ELR (cell line): ENCODE data around the gene TMEM11.
"Not testable (repeated sequence)": the region's sequence is repeated elsewhere in the genome, so short reads cannot be mapped to it uniquely, and the experiment has no call there.

Source experiments
- DNase-seq: peaks from one replicate; pipeline ENCODE4 v3.0.0-alpha.2; 2015; ENCODE audit warnings: low read depth

The TMEM11 gene

DNA sequence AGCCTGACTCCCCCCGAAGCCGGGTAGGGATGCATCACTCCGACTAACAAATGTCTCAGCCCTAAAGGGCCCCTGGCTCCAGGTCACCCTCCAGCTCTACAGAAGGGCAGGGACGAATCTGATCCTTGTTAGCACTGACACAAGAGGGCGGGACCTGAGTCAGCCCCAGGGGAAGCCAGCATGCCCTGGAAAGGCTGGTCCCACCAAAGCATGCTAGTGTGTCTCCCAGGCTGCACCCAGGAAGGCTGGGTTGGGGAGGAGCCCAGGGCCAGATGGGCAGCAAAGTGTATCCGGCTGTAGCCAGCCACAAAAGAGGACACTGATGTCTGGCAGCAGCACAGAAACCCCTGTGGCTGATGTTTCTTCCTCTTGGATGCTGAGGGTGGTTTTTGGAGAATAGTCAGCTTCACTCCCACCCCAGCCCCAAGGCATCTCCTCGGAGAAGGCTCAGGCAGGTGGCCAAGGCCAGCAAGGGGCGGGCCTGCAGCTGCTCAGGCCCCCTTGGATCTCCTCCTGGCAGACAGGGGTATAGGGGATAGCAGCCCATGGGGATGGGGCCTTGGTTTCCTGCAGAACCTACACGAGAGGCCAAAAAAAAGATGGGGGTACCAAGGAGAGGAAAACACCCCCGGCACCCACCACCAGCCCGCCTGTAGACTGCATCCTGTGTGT, 28.2 kb upstream of the TMEM11 start:
- DNase-seq = peak; percentile 44

DNA sequence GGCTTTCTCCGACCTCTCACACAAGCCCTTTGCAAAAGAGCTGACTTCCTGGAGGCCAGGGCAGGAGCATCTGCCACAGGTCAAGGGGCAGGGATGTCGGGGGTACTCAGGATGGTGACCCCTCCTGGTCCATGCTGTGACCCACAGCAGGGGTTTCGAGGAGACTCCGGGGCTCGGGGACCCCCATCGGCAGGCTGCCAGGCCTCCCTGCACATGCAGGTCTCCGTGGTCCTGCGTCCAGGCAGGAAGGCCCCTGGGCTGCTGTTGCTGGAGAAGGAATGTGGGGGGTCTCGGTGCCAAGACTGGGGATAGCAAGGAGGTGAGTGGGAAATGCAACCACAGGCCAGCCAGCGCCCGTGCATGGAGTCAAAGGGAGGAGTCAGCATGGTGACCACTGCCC, 27.6 kb upstream of the TMEM11 start:
- DNase-seq = no peak

DNA sequence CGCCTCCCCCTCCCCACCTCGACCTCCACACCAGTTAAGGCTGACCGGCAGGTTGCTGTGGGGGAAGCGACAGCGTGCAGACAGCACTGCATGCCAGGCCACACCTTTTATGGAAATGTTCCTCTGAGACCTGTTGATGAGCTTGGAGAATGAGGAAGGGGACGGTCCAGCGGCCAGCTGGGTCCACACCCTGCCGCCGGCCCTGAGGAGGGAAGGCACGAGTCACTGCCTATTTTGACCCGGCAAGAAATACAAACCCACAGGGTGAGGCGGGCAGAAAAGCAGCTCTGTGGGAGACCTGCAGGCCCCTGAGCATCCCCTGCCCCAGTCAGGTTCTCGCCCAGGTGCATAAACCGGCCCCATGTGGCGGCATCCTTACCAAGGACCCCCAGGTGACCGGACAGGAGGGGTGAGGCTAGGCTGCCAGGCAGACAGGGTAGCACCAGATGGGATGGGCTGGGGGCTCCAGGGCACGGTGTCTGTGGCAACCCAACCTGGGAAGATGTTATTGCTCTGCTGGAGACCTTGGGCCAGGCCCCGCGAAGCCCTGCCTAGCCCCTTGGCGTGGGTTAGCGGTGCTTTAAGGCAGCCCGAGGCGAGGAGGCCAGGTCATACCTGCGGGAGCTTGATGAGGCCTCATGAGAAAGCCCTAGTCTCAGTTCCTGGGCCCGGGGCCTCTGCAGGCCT, 26.6 kb upstream of the TMEM11 start:
- DNase-seq = no peak

DNA sequence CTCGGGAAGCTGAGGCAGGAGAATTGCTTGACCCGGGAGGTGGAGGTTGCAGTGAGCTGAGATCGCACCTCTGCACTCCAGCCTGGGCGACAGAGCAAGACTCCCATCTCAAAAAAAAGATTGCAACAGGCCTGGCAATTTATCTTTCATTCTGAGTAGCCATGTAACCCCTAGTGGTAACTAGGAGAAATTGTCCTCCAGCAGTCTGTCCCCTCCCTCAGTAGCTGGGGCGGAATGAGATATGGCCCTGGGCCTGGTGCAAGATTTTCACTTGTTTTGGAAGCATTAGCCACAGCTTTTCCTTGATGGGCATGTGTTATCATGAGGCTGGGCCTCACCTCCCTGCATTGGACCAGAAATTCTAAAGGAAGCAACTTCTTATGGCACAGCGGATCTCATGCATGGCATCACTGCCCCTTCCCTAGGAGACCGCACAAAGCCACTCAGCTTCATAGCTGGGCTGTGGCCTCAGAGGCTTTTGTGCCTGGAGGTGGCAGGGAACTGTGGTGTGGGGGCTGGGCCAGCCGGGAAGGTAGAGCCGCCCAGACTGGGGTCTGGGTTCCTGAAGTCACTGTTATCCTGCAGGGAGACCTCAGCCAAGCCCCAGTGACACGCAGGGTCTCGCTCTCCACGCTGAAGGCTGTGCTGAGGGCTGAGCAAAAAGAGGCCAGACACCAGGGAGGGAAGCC, 25.9 kb upstream of the TMEM11 start:
- peak; percentile 59 for DNase-seq

DNA sequence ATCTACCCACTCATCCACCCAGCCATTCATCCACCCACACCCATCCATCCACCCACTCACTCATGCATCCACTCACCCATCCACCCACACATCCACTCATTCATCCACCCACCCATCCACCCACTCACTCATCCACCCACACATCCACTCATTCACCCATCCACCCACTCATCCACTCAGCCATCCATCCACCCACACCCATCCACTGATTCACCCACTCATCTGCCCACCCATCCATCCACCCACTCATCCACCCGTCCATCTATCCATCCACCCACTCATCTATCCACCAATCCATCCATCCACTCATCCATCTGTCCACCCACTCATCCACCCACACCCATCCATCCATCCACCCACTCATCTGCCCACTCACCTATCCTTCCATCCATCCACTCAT, 22.0 kb upstream of the TMEM11 start:
- no peak for DNase-seq

DNA sequence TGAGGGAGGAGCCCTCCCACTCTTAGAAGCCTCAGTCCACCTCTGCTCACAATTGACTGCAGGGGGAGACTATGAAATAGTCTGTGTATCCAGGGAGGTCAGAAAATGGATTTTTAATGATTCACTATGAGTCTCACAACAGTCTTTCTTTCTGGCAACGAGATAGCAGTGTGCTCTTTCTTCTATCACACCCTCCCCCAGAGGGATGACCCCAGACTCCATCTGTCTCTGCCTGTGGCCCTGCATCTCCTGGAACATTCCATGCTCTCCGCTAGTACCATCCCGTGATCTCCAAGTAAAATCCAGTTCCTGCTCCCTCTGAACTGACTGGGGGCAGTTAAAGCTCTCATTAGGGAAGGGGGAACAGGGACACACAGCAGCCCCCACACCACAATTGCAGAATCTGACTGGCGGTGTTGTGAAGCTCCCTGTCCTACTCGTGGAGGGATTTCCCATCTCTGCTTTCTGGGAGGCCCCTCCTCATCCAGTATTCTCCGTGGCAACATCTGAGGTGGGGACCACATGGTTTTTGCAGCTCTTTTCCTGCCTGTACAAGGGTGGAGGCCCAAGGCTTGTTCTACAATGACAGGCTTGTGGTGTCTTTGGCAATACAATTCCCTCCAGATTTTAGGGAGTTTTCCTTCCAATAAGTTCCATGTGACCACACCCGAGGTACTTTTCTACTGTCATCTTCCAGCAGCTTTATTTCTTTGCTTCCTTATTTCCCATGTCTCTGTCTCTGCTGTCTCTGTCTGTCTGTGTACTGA, 19.8 kb upstream of the TMEM11 start:
- DNase-seq = peak; percentile 39

DNA sequence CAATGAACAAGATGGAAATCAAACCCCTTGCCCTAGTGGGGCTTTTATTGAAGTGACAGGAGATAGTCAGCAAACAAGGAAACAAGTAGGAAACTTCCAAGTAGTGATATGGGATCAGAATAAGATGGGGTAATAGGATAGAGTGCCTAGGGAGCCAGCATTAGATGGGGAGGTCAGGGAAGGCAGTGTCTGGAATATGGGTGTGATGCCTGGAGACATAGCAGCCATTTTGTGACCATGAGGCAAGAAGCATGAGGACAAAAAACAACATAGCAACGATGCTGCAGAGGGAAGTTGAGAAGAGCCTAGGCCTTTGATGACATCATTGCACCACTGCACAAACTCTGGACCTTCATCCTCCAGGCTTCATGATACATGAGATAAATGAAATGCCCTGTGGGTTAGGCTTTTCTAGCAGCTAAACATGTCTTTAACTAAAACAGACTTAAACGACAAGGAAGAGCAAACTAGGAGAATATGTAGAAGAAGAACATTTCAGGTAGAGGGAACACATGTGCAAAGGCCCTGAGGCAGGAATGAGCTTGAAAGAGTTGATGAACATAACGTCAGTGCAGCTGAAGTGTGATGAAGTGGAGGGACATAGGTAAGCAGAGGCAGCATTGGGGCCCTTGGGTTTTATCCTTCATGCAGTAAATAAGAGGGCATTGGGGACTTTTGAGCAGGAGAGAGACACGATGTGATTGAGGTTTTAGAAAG, 18.2 kb upstream of the TMEM11 start:
- no peak for DNase-seq

DNA sequence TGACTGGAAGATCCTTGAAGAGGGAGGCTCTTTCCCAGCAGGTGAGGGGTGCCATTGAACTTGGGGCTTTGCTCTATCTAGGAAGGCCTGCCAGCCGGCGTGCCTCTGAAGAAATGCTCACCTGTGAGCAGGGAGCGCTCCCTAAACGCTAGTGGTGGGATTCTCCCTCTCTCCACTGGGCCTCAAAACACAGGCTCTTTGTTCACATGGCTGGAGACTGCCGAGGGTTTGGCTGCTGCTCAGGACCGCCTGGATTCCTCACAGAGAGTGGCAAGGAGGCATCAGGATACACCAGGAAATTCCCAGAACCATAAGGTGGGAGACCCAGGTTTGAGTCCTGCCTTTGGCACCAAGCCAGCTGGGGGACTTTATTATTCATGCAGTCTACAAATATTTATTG, 17.6 kb upstream of the TMEM11 start:
- DNase-seq = no peak

DNA sequence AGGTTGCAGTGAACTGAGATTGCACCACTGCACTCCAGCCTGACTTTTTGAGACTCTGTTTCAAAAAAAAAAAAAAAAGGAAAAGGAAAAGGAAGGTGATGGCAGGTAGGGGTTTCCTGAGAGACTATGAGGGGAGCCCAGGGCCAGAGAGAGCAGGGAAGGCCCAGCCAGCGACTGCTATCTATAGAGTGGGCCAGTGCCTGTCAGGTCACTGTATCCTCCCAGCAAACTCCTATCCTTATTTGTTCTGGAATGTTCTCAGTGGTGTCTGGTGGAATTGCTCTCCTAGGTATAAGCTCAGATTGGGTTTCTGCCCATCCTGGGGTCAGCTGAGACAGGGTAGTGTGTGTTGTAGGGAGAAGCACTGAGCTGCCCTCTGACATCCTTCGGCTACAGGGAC, 14.9 kb upstream of the TMEM11 start:
- DNase-seq = no peak

DNA sequence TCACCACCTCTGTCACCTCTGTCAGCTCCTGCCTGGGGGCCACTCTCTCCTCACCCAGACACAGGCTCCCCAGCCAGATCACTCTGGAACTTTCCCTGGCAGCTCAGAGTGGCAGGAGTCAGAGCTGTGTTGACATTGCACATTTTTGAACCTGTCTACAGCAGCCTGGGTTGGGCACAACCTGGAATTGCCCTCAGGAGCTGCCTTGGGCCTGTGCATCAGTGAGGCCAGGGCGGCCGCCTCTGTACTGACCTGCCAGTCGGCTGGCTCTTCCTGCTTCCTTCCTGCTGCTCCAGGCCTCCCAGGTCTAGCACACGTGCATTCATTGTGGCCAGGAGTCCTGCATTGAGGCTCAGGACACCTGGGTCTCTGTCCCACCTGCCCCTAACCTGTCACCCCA, 14.2 kb upstream of the TMEM11 start:
- no peak for DNase-seq

DNA sequence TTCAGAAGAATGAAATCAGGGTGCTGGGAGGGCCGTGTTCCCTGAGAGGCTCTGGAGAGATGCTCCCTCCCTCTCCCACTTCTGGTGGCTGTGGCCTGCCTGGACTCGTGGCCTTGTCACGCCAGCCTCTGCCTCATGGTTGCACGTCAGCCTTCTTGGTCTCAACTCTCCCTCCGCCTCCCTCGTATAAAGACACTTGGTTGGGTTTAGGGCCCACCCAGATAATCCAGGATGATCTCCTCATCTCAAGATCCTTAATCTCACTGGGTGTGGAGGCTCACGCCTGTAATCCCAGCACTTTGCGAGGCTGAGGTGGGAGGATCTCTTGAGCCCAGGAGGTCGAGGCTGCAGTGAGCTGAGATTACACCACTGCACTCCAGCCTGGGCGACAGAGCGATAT, 13.3 kb upstream of the TMEM11 start:
- not testable (repeated sequence) for DNase-seq

DNA sequence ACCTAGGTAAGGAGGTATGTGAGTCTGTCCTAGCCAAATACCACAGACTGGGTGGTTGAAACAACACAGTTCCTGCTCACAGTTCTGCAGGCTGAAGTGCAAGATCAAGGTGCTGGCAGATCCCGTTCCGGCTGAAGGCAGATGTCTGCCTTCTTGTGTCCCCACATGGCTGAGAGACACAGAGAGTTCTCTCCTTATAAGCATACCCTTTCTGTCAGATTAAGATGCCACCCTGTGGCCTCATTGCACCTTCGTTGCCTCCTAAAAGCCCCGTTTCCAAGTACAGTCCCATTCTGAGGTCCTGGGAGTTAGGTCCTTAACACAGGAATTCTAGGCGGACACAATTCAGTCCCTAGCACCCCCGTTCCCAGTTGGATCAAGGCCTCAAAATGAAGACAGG, 9.1 kb upstream of the TMEM11 start:
- DNase-seq = no peak

DNA sequence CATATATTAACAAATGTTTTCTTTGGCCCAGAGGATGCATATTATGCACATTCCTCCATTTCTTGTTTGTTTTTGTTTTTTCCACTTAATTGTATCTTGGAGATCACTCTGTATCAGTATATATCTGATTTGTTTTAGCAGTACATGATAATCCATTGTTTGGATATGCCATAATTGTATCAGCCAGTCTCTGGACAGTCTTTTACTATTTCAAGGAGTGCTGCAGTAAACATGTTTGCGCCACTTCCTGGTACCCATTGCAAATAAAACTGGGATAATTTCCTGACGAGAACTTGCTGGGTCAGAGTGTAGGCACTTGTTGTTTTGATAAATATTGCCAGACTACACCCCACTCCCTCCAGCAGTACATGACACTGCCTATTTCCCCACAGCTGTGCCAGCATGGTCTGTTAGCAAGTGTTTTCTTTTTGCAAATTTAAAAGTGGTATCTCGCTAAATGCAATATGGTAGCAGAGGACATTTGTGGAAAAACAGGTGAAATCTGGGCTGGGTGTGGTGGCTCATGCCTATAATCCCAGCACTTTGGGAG, 4.9 kb upstream of the TMEM11 start:
- no peak for DNase-seq

DNA sequence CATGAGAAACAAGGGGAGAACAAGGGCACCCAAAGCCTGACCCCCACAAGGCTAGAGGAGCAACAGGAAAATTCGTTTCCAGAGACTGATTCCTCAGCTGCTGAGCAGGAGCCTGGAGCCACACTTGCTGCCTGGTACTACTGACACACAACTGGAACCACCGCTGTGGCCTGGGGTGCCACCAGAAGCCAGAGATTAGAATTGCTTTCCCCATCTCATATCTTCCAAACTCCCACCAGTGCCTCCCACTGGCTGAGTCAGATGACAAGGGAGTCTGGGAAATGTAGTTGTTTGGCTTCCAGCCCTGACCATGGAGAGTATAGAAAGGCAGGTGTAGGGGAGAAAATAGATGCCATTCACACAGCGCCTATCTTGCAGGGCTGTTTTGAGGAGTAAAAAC, 4.1 kb upstream of the TMEM11 start:
- DNase-seq = peak; percentile 24

DNA sequence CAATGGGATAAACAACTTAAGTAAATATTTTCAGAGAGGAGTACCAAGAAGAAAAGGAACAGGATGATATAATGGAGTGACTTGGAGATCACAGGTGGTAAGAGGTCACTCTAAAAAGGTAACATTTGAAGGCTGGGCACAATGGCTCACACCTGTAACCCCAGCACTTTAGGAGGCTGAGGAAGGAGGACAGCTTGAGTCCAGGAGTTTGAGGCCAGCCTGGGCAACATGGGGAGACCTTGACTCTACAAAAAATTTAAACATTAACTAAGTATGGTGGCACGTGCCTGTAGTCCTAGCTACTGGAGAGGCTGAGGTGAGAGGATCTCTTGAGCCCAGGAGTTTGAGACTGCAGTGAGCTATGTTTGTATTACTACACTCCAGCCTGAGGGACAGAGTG, 3.4 kb upstream of the TMEM11 start:
- DNase-seq = no peak

DNA sequence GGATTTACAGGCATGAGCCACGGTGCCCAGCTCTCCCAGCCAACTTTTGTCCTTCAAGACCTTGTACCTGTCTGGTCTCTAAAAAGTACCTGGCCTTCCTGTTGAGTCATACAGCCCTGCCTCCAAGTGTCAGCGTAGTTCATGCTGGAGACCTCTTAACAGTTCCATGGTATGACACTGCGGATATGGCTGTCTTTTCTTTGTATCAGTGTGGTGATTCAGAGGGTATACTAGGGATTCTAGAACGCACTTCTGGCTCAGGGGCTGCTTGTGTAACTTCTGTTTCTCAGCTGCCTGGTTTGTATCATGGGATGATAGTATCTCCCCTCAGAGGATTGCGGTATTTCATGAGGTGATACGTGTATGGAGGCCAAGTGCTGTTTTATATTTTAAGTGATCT, 2.0 kb upstream of the TMEM11 start:
- peak; percentile 20 for DNase-seq

DNA sequence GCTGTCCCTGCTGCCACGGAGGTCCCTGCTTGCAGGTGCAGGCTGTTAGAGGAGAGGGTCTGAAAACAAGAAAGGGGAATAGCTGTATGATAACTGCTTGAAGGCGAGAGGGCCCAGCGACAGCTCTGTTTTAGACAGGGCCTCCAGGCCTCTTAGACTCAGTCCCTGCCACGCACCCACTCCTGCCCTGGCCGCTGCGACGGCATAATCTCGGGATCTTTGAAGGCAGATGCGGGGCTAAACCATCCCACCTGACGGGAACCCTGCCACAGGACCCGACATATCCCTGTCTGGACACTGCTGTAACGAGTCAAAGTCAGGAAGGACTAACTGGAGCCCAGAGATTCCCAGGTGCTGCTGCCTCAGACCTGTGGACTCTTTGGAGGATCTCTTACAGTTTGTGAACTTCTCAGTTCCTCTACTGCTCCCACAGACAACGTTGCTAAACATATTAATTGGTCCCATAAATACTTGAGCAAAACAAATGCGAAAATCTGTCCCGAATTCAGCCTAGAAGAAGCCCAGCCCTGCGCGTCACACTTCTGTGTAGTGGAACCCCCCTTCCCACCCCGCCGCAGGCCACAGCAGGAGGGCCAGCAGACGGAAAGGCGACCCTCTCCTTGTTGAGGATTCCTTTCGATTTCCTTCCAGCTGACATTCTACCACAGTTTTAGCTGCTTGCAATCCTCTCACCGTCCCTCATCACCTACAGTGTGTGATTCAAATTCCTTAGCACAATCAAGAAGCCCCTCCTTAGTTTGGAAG, 998 bp upstream of the TMEM11 start:
- peak; percentile 33 for DNase-seq

DNA sequence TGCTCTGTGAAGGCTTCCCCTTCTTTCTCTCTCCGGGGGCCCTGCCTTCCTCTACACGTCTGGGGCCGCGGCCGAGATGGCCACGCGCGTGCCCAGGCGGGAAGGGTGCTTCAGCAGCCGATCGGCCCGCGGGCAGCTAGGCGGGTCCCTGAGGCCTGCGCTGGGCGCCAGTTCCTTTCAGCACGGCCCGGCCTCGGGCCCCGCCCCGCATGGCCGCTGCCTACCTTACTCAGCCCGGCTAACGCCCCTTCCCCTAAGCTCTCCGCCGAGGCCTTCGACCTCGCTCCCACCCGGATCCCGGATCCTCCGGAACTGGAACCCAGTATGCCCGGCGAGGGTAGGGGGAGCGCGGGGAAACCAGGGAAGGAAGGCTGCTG, 335 bp downstream of the TMEM11 start:
- DNase-seq = peak; percentile 53

DNA sequence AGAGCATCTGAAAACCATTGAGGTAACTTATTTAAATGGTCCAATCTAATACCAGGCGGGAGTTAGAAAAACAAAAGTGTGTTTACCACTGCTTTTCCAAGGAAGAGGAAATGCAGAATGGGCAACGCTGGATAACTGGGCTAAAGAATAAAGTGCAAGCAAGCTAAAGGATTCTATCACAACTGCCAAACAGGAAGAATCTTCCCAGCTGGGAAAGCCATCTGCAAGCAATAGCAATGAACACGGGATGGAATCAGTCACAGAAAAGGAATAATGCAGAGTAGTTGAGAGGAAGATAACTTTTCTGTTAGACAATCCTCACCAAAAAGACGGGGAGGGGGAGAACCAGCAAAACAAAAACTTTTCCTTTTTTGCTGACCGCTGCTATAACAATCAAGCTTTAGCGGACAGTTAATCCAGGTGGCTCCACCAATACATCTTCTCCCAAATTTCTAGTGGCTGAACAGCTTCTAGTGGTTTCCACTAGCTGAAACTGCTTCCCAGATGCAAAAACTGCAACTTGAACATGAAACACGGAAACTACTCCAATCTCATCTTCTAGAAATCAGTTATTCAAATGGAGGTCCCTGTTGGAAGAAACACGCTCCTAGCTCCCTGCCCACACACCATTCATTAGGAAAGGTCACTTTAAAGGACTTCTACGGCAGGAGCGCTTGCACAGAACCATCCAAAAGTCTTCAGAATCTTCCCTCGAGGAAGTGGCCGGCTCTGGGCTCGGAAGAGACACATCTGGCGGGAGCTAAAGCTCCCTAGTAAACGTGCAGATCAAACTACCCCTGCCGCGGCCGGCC, 929 bp downstream of the TMEM11 start:
- DNase-seq = peak; percentile 18

DNA sequence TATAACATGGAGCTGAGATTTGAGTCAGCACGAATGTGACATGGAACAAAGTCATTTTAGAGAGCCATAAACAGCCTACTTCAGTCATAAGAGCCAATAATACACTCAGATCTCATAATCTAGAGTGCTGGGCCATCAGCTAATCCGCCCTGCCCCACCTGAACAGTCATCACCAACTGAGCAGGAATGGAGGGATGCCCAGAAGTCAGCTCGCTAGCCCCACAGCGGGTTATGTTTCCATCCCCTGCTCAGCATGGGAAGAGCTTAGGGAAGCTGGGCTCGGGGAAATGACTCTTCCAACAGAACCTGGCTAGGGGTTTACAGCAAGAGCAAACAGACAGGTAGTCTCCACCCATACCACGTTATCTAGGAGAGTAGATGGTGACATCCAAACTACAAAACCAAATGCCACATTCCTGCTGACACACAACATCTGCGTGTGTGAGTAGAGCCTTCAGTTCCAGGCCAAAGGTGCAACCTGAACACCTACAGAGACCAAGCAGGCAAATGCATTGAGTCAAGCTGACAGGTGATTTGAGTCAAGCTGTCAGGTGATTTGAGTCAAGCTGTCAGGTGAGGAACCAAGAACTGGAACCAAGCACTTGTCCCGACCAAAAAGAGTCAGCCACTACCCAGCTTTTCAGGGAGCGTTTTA, 2.0 kb downstream of the TMEM11 start:
- DNase-seq = no peak
